Measurements from ENCODE around the gene GLRA1. TPM values are rescaled to one million over a fixed set of nuclear protein-coding genes. Genes with fewer than 3 reads are reported as not detected.
"Not testable (repeated sequence)": the region's sequence is repeated elsewhere in the genome, so short reads cannot be mapped to it uniquely, and the experiment has no call there.

Gene GLRA1
- total and polyA plus RNA-seq, 10 donors = not detected

DNA sequence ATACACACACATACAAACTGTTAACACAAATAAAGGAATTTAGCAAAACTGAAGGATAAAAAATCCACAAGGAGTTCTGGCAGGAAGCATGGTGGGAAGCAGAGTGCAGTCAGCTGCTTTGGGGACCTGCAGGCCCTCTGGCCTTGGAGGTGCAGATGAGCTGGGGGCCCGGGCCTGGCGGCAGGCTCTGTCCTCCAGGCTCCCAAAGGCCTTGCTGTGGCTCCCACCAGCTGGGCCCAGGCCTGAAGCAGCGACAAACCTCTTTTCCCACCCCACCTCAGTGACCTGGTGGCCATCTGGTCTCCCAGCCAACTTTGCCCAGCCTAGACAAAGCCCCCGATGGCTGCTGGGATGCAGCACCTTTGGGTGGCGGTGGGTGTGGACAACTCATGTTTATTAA is 67.8 kb downstream of the GLRA1 start:
- H3K27ac ChIP-seq = no peak overlapping the region
- DNase-seq = no peak
- intact Hi-C loops (cut with DNase I; ENCODE audit: low total_unique reads) = no loop called here
- no peaks in the 10 kb centered on the region for H3K36me3 ChIP-seq
- no peak overlapping the region for H3K4me3 ChIP-seq
- H3K4me1 ChIP-seq = peaks cover 0 to 5% (median 0%) of the 10 kb centered on the region in 6 donors
- no peak for TF ChIP-seq POLR2A (IDR thresholded peaks at IDR 0.05)
- no peak for TF ChIP-seq POLR2AphosphoS5 (IDR thresholded peaks at IDR 0.05)
- TF ChIP-seq, protein P1, sequence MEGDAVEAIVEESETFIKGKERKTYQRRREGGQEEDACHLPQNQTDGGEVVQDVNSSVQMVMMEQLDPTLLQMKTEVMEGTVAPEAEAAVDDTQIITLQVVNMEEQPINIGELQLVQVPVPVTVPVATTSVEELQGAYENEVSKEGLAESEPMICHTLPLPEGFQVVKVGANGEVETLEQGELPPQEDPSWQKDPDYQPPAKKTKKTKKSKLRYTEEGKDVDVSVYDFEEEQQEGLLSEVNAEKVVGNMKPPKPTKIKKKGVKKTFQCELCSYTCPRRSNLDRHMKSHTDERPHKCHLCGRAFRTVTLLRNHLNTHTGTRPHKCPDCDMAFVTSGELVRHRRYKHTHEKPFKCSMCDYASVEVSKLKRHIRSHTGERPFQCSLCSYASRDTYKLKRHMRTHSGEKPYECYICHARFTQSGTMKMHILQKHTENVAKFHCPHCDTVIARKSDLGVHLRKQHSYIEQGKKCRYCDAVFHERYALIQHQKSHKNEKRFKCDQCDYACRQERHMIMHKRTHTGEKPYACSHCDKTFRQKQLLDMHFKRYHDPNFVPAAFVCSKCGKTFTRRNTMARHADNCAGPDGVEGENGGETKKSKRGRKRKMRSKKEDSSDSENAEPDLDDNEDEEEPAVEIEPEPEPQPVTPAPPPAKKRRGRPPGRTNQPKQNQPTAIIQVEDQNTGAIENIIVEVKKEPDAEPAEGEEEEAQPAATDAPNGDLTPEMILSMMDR (IDR thresholded peaks at IDR 0.05 in 8 of 11, conservative IDR thresholded peaks at IDR 0.05 in 3 of 11) = no peak
- 82 to 98% (median 87%) methylated on average over 5 of the region's 5 CpGs for WGBS, 5 donors
- H3K27me3 ChIP-seq (replicated peaks in 1 of 7) = no peaks in the 10 kb centered on the region
- no peaks in the 10 kb centered on the region for H3K9me3 ChIP-seq

DNA sequence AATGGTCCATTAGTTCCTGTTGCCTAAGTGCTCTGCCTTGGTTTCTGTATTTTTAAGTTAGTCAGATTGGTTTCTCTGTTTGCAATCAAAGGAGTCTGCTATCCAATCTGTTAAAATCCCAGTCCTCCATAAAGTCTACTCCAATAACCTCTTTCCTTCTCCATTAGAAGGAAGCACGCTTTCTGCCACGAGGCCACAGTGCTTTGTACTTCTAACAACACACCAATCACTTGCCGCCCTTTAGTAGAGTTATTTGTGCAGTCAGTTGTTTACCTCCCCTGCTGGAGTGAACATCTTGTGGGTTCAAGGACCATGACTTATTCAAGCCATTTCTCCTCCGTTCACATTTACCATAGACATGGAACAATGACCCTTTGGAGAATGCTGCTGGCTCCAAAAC is 69.0 kb downstream of the GLRA1 start:
- Histone ChIP-seq H3K27ac (no peak overlapping the region), H3K4me3 (no peak overlapping the region), H3K36me3 (no peaks in the 10 kb centered on the region), H3K4me1 (peaks cover 0 to 5% (median 0%) of the 10 kb centered on the region in 6 donors), H3K27me3 (replicated peaks in 1 of 7) (no peaks in the 10 kb centered on the region), H3K9me3 (no peaks in the 10 kb centered on the region)
- intact Hi-C loops (cut with DNase I; ENCODE audit: low total_unique reads) = no loop called here
- no peak for TF ChIP-seq POLR2AphosphoS5 (IDR thresholded peaks at IDR 0.05)
- TF ChIP-seq, protein P1 (IDR thresholded peaks at IDR 0.05 in 8 of 11, conservative IDR thresholded peaks at IDR 0.05 in 3 of 11) = no peak
- TF ChIP-seq POLR2A (IDR thresholded peaks at IDR 0.05) = no peak
- DNase-seq = no peak
- 87 to 97% (median 92%) methylated on average over 4 of the region's 4 CpGs for WGBS, 5 donors

DNA sequence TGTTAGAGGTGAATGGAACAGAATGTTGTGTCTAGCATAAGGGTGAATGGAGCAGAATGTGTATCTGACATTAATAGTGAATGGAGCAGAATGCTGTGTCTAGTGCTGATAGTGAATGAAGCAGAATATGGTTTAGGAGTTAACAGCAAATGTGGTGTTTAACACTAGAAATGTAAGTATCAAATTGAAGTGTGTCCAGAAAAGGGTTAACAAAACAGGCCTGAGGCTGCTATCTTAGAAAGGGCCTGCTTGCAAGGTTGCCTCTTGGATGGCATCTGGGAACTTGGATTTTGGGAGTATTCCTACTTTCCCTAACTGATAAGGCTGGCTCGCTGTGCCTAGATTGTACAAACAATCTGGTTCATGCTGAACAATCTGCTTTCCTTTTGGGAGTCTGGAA is 76.8 kb downstream of the GLRA1 start:
- Histone ChIP-seq H3K4me3 (no peak overlapping the region), H3K9me3 (peaks cover 0 to 14% (median 3%) of the 10 kb centered on the region in 8 donors), H3K27ac (no peak overlapping the region), H3K27me3 (replicated peaks in 1 of 7) (no peaks in the 10 kb centered on the region), H3K4me1 (no peaks in the 10 kb centered on the region), H3K36me3 (no peaks in the 10 kb centered on the region)
- no peak for DNase-seq
- WGBS, 5 donors = 53 to 83% (median 76%) methylated on average over 1 of the region's 1 CpG
- no peak for TF ChIP-seq POLR2AphosphoS5 (IDR thresholded peaks at IDR 0.05)
- no peak for TF ChIP-seq POLR2A (IDR thresholded peaks at IDR 0.05)
- TF ChIP-seq, protein P1 (IDR thresholded peaks at IDR 0.05 in 8 of 11, conservative IDR thresholded peaks at IDR 0.05 in 3 of 11) = no peak
- intact Hi-C loops (cut with DNase I; ENCODE audit: low total_unique reads) = no loop called here

DNA sequence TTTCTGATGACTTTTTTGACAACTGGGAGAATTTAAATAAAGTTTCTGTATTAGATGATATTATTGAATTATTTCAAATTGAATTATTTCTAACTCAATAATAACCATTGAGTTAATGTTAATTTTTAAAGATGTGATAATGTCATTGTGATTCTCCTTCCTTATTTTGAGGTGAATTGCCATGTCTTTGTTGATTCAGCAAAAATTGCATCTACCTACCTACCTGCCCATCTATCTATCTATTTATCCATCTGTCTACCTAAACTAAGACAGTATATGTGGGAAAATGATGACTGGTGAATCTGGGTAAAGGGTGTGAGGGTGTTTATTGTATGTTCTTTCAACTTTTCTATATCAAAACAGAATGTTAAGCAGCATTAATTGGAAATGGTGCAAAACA is 77.9 kb downstream of the GLRA1 start:
- Histone ChIP-seq H3K36me3 (no peaks in the 10 kb centered on the region), H3K9me3 (peaks cover 0 to 21% (median 3%) of the 10 kb centered on the region in 8 donors), H3K27me3 (replicated peaks in 1 of 7) (no peaks in the 10 kb centered on the region), H3K27ac (no peak overlapping the region), H3K4me1 (no peaks in the 10 kb centered on the region), H3K4me3 (no peak overlapping the region)
- intact Hi-C loops (cut with DNase I; ENCODE audit: low total_unique reads) = no loop called here
- DNase-seq = no peak
- TF ChIP-seq POLR2AphosphoS5 (IDR thresholded peaks at IDR 0.05) = no peak
- TF ChIP-seq, protein P1 (IDR thresholded peaks at IDR 0.05 in 8 of 11, conservative IDR thresholded peaks at IDR 0.05 in 3 of 11) = no peak
- no peak for TF ChIP-seq POLR2A (IDR thresholded peaks at IDR 0.05)

DNA sequence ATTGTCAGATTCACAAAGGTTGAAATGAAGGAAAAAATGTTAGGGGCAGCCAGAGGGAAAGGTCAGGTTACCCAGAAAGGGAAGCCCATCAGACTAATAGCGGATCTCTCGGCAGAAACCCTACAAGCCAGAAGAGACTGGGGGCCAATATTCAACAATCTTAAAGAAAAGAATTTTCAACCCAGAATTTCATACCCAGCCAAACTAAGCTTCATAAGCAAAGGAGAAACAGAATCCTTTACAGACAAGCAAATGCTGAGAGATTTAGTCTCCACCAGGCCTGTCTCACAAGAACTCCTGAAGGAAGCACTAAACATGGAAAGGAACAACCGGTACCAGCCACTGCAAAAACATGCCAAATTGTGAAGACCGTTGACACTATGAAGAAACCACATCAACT is 91.8 kb downstream of the GLRA1 start:
- H3K27me3 ChIP-seq (replicated peaks in 1 of 7); H3K27ac ChIP-seq; H3K36me3 ChIP-seq; DNase-seq; H3K4me3 ChIP-seq; H3K4me1 ChIP-seq; intact Hi-C loops (cut with DNase I; ENCODE audit: low total_unique reads): not testable (repeated sequence)
- WGBS, 5 donors = 96 to 99% (median 99%) methylated on average over 4 of the region's 4 CpGs
- H3K9me3 ChIP-seq = peaks cover 5 to 72% (median 61%) of the 10 kb centered on the region in 8 donors
